Measurements from ENCODE around the gene NAT8L.

NAT8L gene

GRCh38 chr4:2101346-2102044, 42.4 kb downstream of the NAT8L start:
- CTCF ChIA-PET: no interaction called here
- no peak overlapping the region for H3K4me3 ChIP-seq (ENCODE audit: low read depth, low read length)
- POLR2A ChIA-PET: no interaction called here

GRCh38 chr4:2102045-2102883, 43.1 kb downstream of the NAT8L start:
- DNase-seq (ENCODE audit: low read depth, low spot score): no peak
- CTCF ChIA-PET: no interaction called here
- POLR2A ChIA-PET: no interaction called here
- H3K4me3 ChIP-seq (ENCODE audit: low read depth, low read length): no peak overlapping the region
- no peak for TF ChIP-seq CTCF (IDR thresholded peaks at IDR 0.05; ENCODE audit: insufficient read depth, low read length, missing control alignments)

More at GRCh38 chr4:2101346-2102044, 42.4 kb downstream of the NAT8L start:
- no peak for DNase-seq (ENCODE audit: low read depth, low spot score)
- no peak for TF ChIP-seq CTCF (IDR thresholded peaks at IDR 0.05; ENCODE audit: insufficient read depth, low read length, missing control alignments)

- CTCF ChIA-PET: no interaction called here
- no peak for TF ChIP-seq CTCF (IDR thresholded peaks at IDR 0.05; ENCODE audit: insufficient read depth, low read length, missing control alignments)
Observed at GRCh38 chr4:2103127-2103842, 44.2 kb downstream of the NAT8L start.

GRCh38 chr4:2103843-2104547, 44.9 kb downstream of the NAT8L start:
- ChIA-PET POLR2A (no interaction called here), CTCF (no interaction called here)
- H3K4me3 ChIP-seq (ENCODE audit: low read depth, low read length): no peak overlapping the region
- DNase-seq (ENCODE audit: low read depth, low spot score): no peak
- no peak for TF ChIP-seq CTCF (IDR thresholded peaks at IDR 0.05; ENCODE audit: insufficient read depth, low read length, missing control alignments)

More at GRCh38 chr4:2103127-2103842, 44.2 kb downstream of the NAT8L start:
- no peak overlapping the region for H3K4me3 ChIP-seq (ENCODE audit: low read depth, low read length)
- POLR2A ChIA-PET: no interaction called here
- DNase-seq (ENCODE audit: low read depth, low spot score): no peak

- no peak for DNase-seq (ENCODE audit: low read depth, low spot score)
- ChIA-PET CTCF (no interaction called here), POLR2A (no interaction called here)
- TF ChIP-seq CTCF (IDR thresholded peaks at IDR 0.05; ENCODE audit: insufficient read depth, low read length, missing control alignments): no peak
- no peak overlapping the region for H3K4me3 ChIP-seq (ENCODE audit: low read depth, low read length)
Observed at GRCh38 chr4:2104556-2105345, 45.6 kb downstream of the NAT8L start.

All from AG04449 (cell line).